PFSK-1 (cell line): ENCODE measurements around the gene SFMBT2.

Experiments used
- POLR2AphosphoS5 ChIP-seq: IDR thresholded peaks from 2 replicates; pipeline ENCODE4 v1.6.1; 2012; ENCODE audit warnings: low read depth, mild to moderate bottlenecking, control low read depth, low read length, moderate library complexity
- REST ChIP-seq, 2 experiments: IDR thresholded peaks; 2 replicates each; pipeline versions ENCODE4 v1.6.1 to v1.8.0; 2011 to 2012; ENCODE audit warnings: low read depth in 2 of 2, low read length in 2 of 2, control low read depth in 1 of 2, inconsistent platforms in 1 of 2, mild to moderate bottlenecking in 1 of 2, moderate library complexity in 1 of 2; ENCODE audit not compliant: insufficient read depth in 1 of 2

- TF ChIP-seq POLR2AphosphoS5, result no peak
- no peak for TF ChIP-seq REST (IDR thresholded peaks at IDR 0.05; ENCODE audit: insufficient read depth in 1 of 2, low read depth in 2 of 2, low read length in 2 of 2)
These were observed 176.7 kb downstream of the SFMBT2 start for GRCh38 chr10:7234109-7234508.
